ENCODE measurements around the gene ROMO1.
"Not testable (repeated sequence)": the region's sequence is repeated elsewhere in the genome, so short reads cannot be mapped to it uniquely, and the experiment has no call there.

The ROMO1 gene

GRCh38 chr20:35685368-35685767 lies 13.8 kb upstream of the ROMO1 start:
- DNase-seq: not testable (repeated sequence)

GRCh38 chr20:35686872-35687271 lies 12.3 kb upstream of the ROMO1 start:
- not testable (repeated sequence) for DNase-seq

DNA sequence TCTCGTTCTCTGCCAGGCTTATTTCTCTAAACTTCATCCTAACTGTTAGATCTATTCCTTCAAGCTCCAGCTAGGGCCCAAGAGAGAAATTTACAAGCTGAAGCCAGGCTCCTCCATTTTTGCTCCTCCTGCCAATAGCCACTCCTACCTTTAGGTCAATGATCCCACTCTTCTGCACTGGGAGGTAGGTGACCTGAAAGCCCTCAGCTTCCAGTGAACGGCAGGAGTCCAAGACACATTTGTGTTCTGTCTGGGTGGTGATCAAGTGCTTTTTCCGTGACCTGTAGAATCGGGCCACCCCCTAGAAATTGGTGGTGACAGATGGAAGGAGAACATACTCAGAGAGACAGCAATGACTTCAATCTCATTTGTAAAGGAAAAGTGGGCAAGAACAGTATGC lies 8.9 kb upstream of the ROMO1 start:
- DNase-seq: no peak

GRCh38 chr20:35695245-35695749 lies 3.9 kb upstream of the ROMO1 start:
- DNase-seq: no peak

DNA sequence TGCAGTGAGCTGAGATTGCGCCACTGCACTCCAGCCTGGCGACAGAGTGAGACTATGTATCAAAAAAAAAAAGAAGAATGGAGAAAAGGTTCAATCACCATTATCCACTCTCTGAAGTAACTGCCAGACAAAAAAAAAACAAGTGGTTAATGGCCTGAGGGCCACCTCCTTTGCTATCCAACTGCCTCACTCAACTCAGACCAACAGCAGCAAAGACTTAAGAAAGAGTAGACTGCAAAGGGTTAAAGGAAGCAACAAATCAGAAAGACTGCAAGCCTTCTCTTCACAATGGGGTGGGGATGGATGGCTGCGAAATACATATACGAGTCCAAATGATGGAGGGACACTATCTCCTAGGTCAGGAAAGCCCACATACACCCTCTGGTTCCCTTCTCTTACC lies 3.2 kb upstream of the ROMO1 start:
- DNase-seq: no peak

DNA sequence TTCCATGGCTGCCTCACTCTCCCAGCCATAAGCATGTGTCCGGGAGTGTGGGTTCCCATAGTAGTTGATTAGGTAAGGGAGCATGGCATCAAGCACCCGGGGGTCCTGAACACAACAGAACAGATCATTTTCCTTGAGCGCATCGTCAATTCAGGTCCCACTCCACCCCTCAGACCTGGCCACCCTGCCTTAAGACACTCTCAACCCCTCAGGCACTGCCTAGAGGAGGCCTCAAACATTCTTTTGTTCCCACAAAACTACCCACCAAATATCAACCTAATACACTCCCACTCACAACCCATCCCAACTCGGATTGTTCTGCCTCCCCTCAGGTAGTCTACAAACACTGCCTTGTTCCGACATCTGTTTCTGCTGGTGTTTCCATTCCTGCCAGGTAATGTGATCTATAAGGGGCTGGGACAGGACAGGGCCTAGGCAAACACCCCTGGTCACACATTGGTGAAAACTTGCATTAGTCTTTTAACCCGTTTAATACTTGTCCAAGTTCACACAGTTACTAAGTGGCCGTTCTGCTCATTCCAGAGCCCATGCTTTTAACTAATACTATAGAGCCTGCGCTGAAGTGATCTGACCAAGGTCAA lies 1.4 kb upstream of the ROMO1 start:
- no peak for DNase-seq

DNA sequence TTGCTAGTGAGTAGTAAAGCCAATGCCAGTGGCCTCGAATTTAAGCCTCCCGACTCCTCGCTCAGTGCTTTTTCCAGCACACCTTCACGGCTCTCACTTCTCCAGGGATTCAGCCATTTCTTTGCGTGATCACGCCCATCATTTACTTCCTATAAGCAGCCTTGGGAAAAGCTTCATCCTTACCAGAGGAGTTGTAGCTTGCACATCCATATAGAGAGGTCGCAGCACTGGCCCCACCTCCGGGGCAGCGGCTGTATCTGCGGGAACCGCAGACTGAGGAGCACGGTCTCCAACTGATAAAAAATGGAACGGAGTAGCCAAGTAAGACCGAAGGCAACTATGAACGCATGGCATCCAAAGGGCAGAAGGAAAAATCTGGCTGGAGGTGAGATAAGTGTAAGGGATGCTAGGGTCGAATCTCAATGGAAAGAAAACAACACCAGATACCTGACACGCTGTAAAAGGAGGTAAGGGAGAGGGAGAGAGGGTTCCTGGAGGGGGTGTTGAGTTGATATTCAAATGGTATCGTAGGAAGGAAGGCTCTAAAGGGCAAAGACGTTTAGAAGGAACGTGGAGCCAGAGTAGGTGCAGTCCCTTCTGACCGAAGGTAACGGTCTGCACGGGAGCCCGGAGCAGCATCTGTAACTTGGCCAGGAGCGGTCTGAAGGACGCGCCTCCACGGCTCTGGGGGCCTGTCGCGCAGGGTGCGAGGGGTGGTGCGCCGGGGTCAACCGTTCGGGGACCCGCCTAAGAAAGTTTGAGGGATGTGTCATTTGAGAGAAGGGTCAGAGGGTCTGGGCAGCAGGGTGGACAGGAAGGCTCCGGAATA lies 693 bp upstream of the ROMO1 start:
- no peak for DNase-seq

DNA sequence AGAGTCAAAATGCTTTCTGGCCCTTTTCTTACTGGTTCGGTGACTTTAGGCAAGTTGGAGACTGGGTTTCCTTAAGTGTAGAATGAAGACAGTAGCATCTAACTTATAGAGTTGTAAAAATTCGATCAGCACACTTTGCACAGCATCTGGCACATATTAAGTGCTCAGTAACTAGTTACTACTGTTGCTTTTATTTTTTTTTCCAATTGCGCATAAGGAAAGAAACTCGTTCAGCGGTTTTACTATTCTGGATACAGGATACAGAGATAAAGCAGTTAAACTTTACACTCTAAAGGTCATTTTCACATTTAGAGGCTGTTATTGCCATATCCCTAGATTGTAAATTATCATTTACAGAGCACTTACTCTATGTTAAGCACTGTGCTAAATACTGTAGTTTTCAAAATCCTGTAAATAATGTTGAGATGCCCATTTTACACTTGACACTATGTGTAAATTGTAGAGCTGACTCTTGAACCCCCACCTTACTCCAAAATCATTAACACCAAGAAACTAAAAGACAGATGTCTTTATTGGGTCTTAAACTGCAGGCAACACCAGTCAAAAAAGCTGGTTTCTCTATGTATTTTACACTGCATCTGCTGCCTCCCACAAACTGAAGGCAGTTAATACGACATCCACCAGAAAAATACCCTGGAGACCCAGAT lies 886 bp downstream of the ROMO1 start:
- no peak for DNase-seq

GRCh38 chr20:35700625-35701148 lies 1.5 kb downstream of the ROMO1 start:
- no peak for DNase-seq

- no peak for DNase-seq
Measured at GRCh38 chr20:35702051-35702823, 3.0 kb downstream of the ROMO1 start.

DNA sequence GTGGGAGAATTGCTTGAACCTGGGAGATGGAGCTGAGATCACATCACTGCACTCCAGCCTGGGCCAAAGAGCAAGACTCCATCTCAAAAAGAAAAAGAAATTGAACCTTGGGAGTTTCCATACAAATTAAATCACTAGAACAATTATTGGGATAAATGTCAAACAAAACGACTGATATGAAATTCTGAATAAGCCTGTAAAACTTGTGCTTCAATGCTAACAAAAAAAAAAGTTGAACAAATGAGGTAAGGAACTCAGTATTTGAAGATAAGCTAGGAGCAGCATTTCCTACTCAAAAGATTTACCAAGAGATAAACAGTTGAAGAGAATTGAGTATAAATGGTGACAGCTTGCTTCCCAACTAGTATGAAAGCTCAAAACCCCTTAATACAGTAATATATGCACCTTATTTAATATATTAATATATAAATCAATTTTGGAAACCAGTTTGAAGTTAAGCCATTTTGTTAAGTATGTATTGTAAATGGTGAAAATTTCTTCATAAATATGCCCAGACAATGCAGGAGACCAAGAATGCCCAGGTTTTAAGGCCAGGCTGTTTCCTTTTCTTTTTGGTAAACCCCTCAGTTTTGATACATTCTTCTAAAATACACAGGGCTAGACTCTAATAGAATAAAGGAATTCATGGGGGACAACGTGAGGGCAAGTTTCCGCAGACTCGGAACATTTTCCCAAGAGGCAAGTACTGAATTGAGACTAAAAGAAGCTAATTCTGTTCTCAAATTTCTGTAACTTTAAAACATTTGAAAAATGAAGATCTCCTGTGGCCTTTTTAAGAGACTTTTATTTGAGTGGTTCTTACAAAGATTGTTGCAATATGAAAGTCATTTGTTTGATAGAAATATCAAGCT lies 3.9 kb downstream of the ROMO1 start:
- DNase-seq: no peak

DNA sequence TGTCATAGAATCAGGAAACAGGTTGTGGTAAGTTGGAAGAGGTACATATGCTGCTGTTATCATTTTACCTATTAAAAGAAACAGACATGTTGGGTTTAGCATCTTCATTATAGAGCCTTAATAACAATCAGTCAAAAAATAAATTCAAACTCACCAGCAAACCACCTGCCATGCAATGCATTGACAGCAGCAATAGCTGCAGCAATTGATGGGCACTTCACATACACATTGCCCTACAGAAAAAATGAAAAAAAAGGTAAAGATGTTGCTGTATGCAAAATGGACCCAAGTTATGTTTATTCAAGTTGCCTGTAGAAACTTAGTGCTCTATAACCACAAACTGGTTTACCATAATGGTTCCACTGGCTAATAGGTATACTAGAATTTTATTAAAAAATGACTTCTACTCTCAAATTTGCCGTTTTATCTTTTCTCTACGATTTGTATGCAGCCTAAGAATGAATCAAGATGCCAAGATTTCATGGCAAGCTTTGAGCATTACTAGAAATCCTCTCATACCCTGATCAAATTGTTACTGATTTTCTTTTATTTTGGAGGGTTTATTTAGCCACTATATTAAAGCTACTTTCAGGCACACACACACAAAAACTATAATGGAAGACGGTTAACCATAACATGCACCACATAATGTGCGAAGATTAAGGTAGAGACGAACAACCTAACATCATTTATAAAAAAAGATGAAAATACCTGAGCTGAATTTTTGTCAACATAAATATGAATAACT lies 5.5 kb downstream of the ROMO1 start:
- DNase-seq: no peak

- DNase-seq: not testable (repeated sequence)
Measured at GRCh38 chr20:35705894-35706293, 6.7 kb downstream of the ROMO1 start.

DNA sequence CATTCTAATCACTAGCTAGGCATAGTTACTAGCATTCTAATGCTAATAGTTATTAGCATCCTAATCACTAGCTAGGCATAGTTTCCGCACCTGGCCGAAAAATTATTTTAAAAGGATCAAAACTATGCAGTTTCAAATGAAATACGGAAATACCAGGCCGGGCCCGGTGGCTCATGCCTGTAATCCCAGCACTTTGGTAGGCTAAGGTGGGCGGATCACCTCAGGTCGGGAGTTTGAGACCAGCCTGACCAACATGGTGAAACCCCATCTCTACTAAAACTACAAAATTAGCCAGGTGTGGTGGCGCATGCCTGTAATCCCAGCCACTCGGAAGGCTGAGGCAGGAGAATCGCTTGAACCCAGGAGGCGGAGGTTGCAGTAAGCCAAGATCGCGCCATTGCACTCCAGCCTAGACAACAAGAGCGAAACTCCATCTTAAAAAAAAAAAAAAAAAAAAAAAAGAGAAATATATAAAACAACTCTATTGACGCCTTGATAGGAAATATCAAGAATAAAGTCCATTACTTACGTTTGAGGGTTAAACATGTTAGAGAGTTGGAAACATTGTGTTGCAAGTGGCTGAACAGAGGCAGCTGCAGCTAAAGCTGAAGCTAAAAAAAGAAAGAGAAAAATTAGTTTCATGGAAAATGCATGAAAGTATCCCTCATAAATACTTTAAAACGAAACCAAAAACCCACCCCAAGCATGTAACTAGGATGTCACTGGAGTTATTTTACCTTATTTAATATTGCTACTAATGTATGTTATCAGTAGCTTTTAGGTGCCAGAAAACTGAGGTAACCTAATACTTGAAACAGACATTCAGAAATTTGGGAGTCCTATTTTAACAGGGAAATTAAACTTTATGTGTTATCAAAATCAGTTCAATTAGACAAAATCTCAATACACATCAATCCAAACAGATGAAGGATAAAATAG lies 7.7 kb downstream of the ROMO1 start:
- not testable (repeated sequence) for DNase-seq

DNA sequence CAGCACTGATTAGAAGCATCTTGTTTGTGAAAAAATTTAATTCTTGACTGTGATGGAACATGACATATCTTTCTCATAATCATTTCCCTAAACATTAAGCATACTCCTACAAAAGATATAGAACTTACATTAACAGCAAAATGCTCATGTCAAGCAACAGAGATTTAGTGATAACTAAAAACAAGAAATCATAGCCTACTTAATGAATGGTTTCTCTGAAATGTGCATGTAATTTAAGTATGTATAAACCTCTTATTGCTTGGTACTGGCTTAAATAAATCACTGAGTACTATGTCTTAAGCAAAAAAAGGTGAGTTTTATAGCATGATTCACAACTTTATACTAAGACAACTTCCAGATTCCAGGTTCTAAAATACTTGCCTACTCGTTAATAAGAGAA lies 9.3 kb downstream of the ROMO1 start:
- DNase-seq: no peak

- no peak for DNase-seq
Measured at GRCh38 chr20:35709259-35709658, 10.1 kb downstream of the ROMO1 start.

- no peak for DNase-seq
Measured at GRCh38 chr20:35710039-35710438, 10.8 kb downstream of the ROMO1 start.

- DNase-seq: no peak
Measured at GRCh38 chr20:35710884-35711587, 11.8 kb downstream of the ROMO1 start.

GRCh38 chr20:35711588-35712209 lies 12.5 kb downstream of the ROMO1 start:
- no peak for DNase-seq
